NCI-H524 (cell line): ENCODE measurements around the gene CLIC4.
"Not testable (repeated sequence)": the region's sequence is repeated elsewhere in the genome, so short reads cannot be mapped to it uniquely, and the experiment has no call there.

Experiments used
- DNase-seq, 2 experiments: peaks; one replicate each; lab custom pipeline; 2025; lab: John Stamatoyannopoulos, UW

The CLIC4 gene

GRCh38 chr1:24875991-24876506, 130.8 kb downstream of the CLIC4 start:
- no peak for DNase-seq

GRCh38 chr1:24878045-24878444, 132.8 kb downstream of the CLIC4 start:
- DNase-seq, result no peak

GRCh38 chr1:24878775-24879742, 133.8 kb downstream of the CLIC4 start:
- DNase-seq, result no peak

GRCh38 chr1:24881034-24881433, 135.8 kb downstream of the CLIC4 start:
- no peak for DNase-seq

GRCh38 chr1:24884751-24885150, 139.5 kb downstream of the CLIC4 start:
- DNase-seq, result no peak

- DNase-seq, result no peak
Measured at GRCh38 chr1:24886241-24886640, 141.0 kb downstream of the CLIC4 start.

GRCh38 chr1:24888061-24888970, 143.1 kb downstream of the CLIC4 start:
- no peak for DNase-seq

- no peak for DNase-seq
Measured at GRCh38 chr1:24888971-24889676, 143.9 kb downstream of the CLIC4 start.

- DNase-seq, result no peak
Measured at GRCh38 chr1:24890887-24891286, 145.6 kb downstream of the CLIC4 start.

- not testable (repeated sequence) for DNase-seq
Measured at GRCh38 chr1:24891367-24891766, 146.1 kb downstream of the CLIC4 start.

- no peak for DNase-seq
Measured at GRCh38 chr1:24892188-24893153, 147.2 kb downstream of the CLIC4 start.

- no peak for DNase-seq
Measured at GRCh38 chr1:24893431-24893830, 148.2 kb downstream of the CLIC4 start.
